ENCODE data around the gene MCM5. TPM values are rescaled to one million over a fixed set of nuclear protein-coding genes. Genes with fewer than 3 reads are reported as not detected.

The MCM5 gene
- total RNA-seq, 1 experiment from 2014 or later, result 274 TPM

GRCh38 chr22:35448523-35448922 is 48.6 kb downstream of the MCM5 start:
- Histone ChIP-seq H3K27me3 (ENCODE audit: insufficient read depth, low read length) (no peaks in the 10 kb centered on the region), H3K9ac (ENCODE audit: extremely low read depth, insufficient read length, low read length) (no peak overlapping the region), H3K23ac (ENCODE audit: insufficient read length, low read depth, low read length) (no peak overlapping the region), H3K18ac (ENCODE audit: insufficient read length, low read depth, low read length) (no peak overlapping the region), H3K14ac (ENCODE audit: insufficient read depth, low read length) (no peak overlapping the region), H3K27ac (ENCODE audit: insufficient read length, low read depth, low read length) (no peak overlapping the region), H2BK12ac (ENCODE audit: insufficient read length, low read depth, low read length) (no peak overlapping the region), H4K5ac (ENCODE audit: insufficient read length, low read depth, low read length) (no peak overlapping the region), H4K8ac (replicated peaks; ENCODE audit: insufficient read length, low read depth, low read length) (no peak overlapping the region), H4K20me1 (ENCODE audit: control insufficient read depth, insufficient read depth, insufficient read length) (no peaks in the 10 kb centered on the region), H2AK5ac (ENCODE audit: insufficient read length, low read length) (no peak overlapping the region), H3K4ac (ENCODE audit: low read depth, low read length) (no peak overlapping the region), H3K23me2 (ENCODE audit: insufficient read length, low read depth, low read length, poor library complexity, severe bottlenecking) (no peaks in the 10 kb centered on the region), H2BK5ac (ENCODE audit: insufficient read length, low read length) (no peak overlapping the region), H2AFZ (ENCODE audit: low read length) (no peak overlapping the region), H3K79me1 (ENCODE audit: insufficient read depth, low read depth, low read length, poor library complexity, severe bottlenecking) (no peaks in the 10 kb centered on the region), H2BK20ac (ENCODE audit: low read depth, low read length, poor library complexity, severe bottlenecking) (no peak overlapping the region), H3T11ph (ENCODE audit: low read length) (no peak overlapping the region), H3K56ac (ENCODE audit: insufficient read length, low read depth, low read length) (no peak overlapping the region), H3K4me2 (ENCODE audit: insufficient read depth, insufficient read length, low read length) (no peak overlapping the region), H3K9me3 (ENCODE audit: control insufficient read depth, low read depth, low read length) (no peaks in the 10 kb centered on the region), H3K4me1 (ENCODE audit: insufficient read depth, low read length) (no peaks in the 10 kb centered on the region), H2BK120ac (ENCODE audit: low read depth, low read length, poor library complexity, severe bottlenecking) (no peak overlapping the region), H4K91ac (ENCODE audit: insufficient read length, low read depth, low read length) (no peak overlapping the region), H2BK15ac (ENCODE audit: low read depth, low read length) (no peak overlapping the region), H3K79me2 (ENCODE audit: insufficient read depth, low read length) (no peaks in the 10 kb centered on the region; the same call in 1 of the 2 replicates)
- peaks cover 18% of the 10 kb centered on the region for H3K27me3 Mint-ChIP-seq (ENCODE audit: low read depth)
- H3K4me1 Mint-ChIP-seq, result peaks cover 25 to 32% of the 10 kb centered on the region in 2 experiments
- peak overlapping the region in 1 of 3 experiments; percentile 31; a peak in 1 of 7 replicates for H3K27ac Mint-ChIP-seq
- H3K9me3 Mint-ChIP-seq, result no peaks in the 10 kb centered on the region
- no peak for DNase-seq
- WGBS (ENCODE audit: extremely low coverage, insufficient read length, low lambda C conversion rate), result no CpG with 5 or more reads among the region's 8 CpGs
- TF ChIP-seq CTCF (conservative IDR thresholded peaks at IDR 0.05), result no peak
- H3K36me3 Mint-ChIP-seq (ENCODE audit: insufficient read depth in 1 of 3, low read depth in 3 of 3), result peaks cover 9 to 24% (median 15%) of the 10 kb centered on the region in 3 experiments; a peak in 5 of 7 replicates
- H3K4me3 Mint-ChIP-seq, result no peak overlapping the region
